Hepatocyte (in vitro differentiated cells): ENCODE results near the gene GPATCH8. TPM values are rescaled to one million over a fixed set of nuclear protein-coding genes. Genes with fewer than 3 reads are reported as not detected.

Source experiments
- DNase-seq: peaks from one replicate; pipeline ENCODE4 v3.0.0-alpha.2; 2016; ENCODE audit warnings: low spot score
- H2AFZ ChIP-seq: fragments of 200-600 bp; sonication (generic); 2 replicates; pipeline ENCODE4 v1.6.0; 2016; ENCODE audit warnings: antibody characterized with exemption, mild to moderate bottlenecking
- H3K27ac ChIP-seq: fragments of 200-600 bp; sonication (generic); 2 replicates; pipeline ENCODE4 v1.5.1; 2016; ENCODE audit warnings: mild to moderate bottlenecking
- H3K27me3 ChIP-seq: fragments of 200-600 bp; sonication (generic); 2 replicates; pipeline ENCODE4 v1.6.1; 2016
- H3K36me3 ChIP-seq: fragments of 200-600 bp; sonication (generic); replicated peaks from 2 replicates; pipeline ENCODE4 v1.5.1; 2016; ENCODE audit warnings: low read depth; ENCODE audit not compliant: insufficient read depth
- H3K4me1 ChIP-seq: fragments of 200-600 bp; sonication (generic); 2 replicates; pipeline ENCODE4 v1.5.1; 2016; ENCODE audit warnings: mild to moderate bottlenecking, moderate library complexity; ENCODE audit not compliant: insufficient read depth
- H3K4me2 ChIP-seq: fragments of 200-600 bp; sonication (generic); 2 replicates; pipeline ENCODE4 v1.6.0; 2016
- H3K4me3 ChIP-seq: fragments of 200-600 bp; sonication (generic); 2 replicates; pipeline ENCODE4 v1.5.1; 2016; ENCODE audit warnings: mild to moderate bottlenecking
- H3K79me2 ChIP-seq: fragments of 200-600 bp; sonication (generic); 2 replicates; pipeline ENCODE4 v1.6.0; 2017; ENCODE audit warnings: mild to moderate bottlenecking
- H3K9me2 ChIP-seq: fragments of 200-600 bp; sonication (generic); replicated peaks from 2 replicates; pipeline ENCODE4 v1.6.0; 2017; ENCODE audit warnings: mild to moderate bottlenecking; ENCODE audit not compliant: insufficient read depth
- H3K9me3 ChIP-seq: fragments of 200-600 bp; sonication (generic); 2 replicates; pipeline ENCODE4 v1.5.1; 2016; ENCODE audit warnings: low read depth, mild to moderate bottlenecking
- H4K20me1 ChIP-seq: fragments of 200-600 bp; sonication (generic); 2 replicates; pipeline ENCODE4 v1.6.0; 2016; ENCODE audit warnings: mild to moderate bottlenecking; ENCODE audit not compliant: insufficient read depth, poor library complexity, severe bottlenecking
- CTCF ChIP-seq: fragments of 200-600 bp; sonication (generic); IDR thresholded peaks from 2 replicates; pipeline ENCODE4 v1.5.1; 2016; ENCODE audit warnings: antibody characterized with exemption, mild to moderate bottlenecking; ENCODE audit not compliant: poor library complexity
- EZH2 ChIP-seq: fragments of 200-600 bp; sonication (generic); IDR thresholded peaks from 2 replicates; pipeline ENCODE4 v1.6.1; 2016; ENCODE audit warnings: antibody characterized with exemption, mild to moderate bottlenecking, borderline replicate concordance
- EZH2phosphoT487 ChIP-seq: fragments of 200-600 bp; sonication (generic); IDR thresholded peaks from one replicate; pipeline ENCODE4 v1.6.1; 2018; ENCODE audit warnings: antibody characterized with exemption, mild to moderate bottlenecking, low read depth, moderate library complexity; ENCODE audit not compliant: unreplicated experiment, severe bottlenecking
- WGBS: methylation state at CpG from one replicate; pipeline ENCODE4 v1.1.6; 2016; ENCODE audit warnings: low lambda C conversion rate; ENCODE audit errors: missing lambda C conversion rate; 5-methylcytosine and 5-hydroxymethylcytosine counted together
- polyA plus RNA-seq: library from polyadenylated mRNA; unstranded; fragments of >200 nt; fragmentation: Nextera tagmentation; extraction: Ambion mirVana; gene quantifications from 2 replicates; pipeline ENCODE4 v1.2.1, GENCODE V29; 2016
- total RNA-seq: library from RNA; depleted of rRNA; stranded (reverse); fragments of >200 nt; gene quantifications from 2 replicates; pipeline ENCODE4 v1.2.3, GENCODE V29; 2014

The GPATCH8 gene
- total and polyA plus RNA-seq, 2 experiments from 2014 or later: 30.0 to 42.1 TPM

- no peak for DNase-seq
- no peak overlapping the region for H3K27ac ChIP-seq
- no peaks in the 10 kb centered on the region for H3K36me3 ChIP-seq
- H3K4me3 ChIP-seq: no peak overlapping the region
- no peaks in the 10 kb centered on the region for H3K9me3 ChIP-seq
- 89% methylated on average over 4 of the region's 4 CpGs for WGBS
- H3K27me3 ChIP-seq: peaks cover 31% of the 10 kb centered on the region
- H3K79me2 ChIP-seq: no peaks in the 10 kb centered on the region
- no peak overlapping the region for H3K4me2 ChIP-seq
- H4K20me1 ChIP-seq: no peaks in the 10 kb centered on the region
- peaks cover 5% of the 10 kb centered on the region for H3K4me1 ChIP-seq
- TF ChIP-seq EZH2 (no peak), CTCF (no peak), EZH2phosphoT487 (no peak)
- H2AFZ ChIP-seq: no peak overlapping the region
- H3K9me2 ChIP-seq: no peaks in the 10 kb centered on the region
These were observed 121.3 kb downstream of the GPATCH8 start for GRCh38 chr17:44381810-44382305.

- no peak for DNase-seq
- Histone ChIP-seq H3K9me2 (no peaks in the 10 kb centered on the region), H3K9me3 (no peaks in the 10 kb centered on the region)
These were observed 122.4 kb downstream of the GPATCH8 start for GRCh38 chr17:44380767-44381166.

GRCh38 chr17:44379887-44380286 lies 123.3 kb downstream of the GPATCH8 start:
- Histone ChIP-seq H3K27me3 (peaks cover 20% of the 10 kb centered on the region), H3K27ac (no peak overlapping the region), H3K36me3 (no peaks in the 10 kb centered on the region), H3K4me2 (no peak overlapping the region), H4K20me1 (no peaks in the 10 kb centered on the region), H3K9me3 (no peaks in the 10 kb centered on the region), H3K79me2 (no peaks in the 10 kb centered on the region), H2AFZ (no peak overlapping the region), H3K9me2 (no peaks in the 10 kb centered on the region), H3K4me1 (no peaks in the 10 kb centered on the region), H3K4me3 (no peak overlapping the region)
- no peak for DNase-seq
- WGBS: 96% methylated on average over 10 of the region's 10 CpGs
- no peak for TF ChIP-seq EZH2phosphoT487
- TF ChIP-seq EZH2: no peak
- no peak for TF ChIP-seq CTCF

More at GRCh38 chr17:44380767-44381166, 122.4 kb downstream of the GPATCH8 start:
- Histone ChIP-seq H3K27ac (no peak overlapping the region), H3K4me3 (no peak overlapping the region), H3K4me1 (peaks cover 2% of the 10 kb centered on the region), H3K79me2 (no peaks in the 10 kb centered on the region), H4K20me1 (no peaks in the 10 kb centered on the region), H2AFZ (no peak overlapping the region), H3K27me3 (peaks cover 23% of the 10 kb centered on the region), H3K4me2 (no peak overlapping the region), H3K36me3 (no peaks in the 10 kb centered on the region)
- no peak for TF ChIP-seq EZH2
- TF ChIP-seq EZH2phosphoT487: no peak
- TF ChIP-seq CTCF: no peak
- WGBS: 83% methylated on average over 9 of the region's 9 CpGs
